Naive thymus-derived CD8-positive, alpha-beta T cell (primary cell): ENCODE results near the gene FGFR4. TPM values are rescaled to one million over a fixed set of nuclear protein-coding genes. Genes with fewer than 3 reads are reported as not detected.
"Not testable (repeated sequence)": the region's sequence is repeated elsewhere in the genome, so short reads cannot be mapped to it uniquely, and the experiment has no call there.

Experiments
- ATAC-seq, 2 donors: fragments of 150-1000 bp; cut with Tn5 transposase in 1 of 2; sonication (Bioruptor Pico), chemical (Tn5 transposase) in 1 of 2; 1 replicate in 1 of 2; 2 replicates in 1 of 2; pipeline ENCODE4 v1.10.0; 2021; ENCODE audit warnings: mild to moderate bottlenecking in 2 of 2, moderate library complexity in 2 of 2
- POLR2A ChIA-PET: fragments of 350-600 bp; sonication (Branson Sonifier 250); formaldehyde crosslinking; loops from one replicate; lab custom pipeline; 2021; ENCODE audit warnings: antibody characterized with exemption; lab: Charles Lee
- DNase-seq, 10 donors: peaks; one replicate each; pipeline versions ENCODE4 v3.0.0 to v3.0.0-alpha.2; 2020 to 2022
- H3K27ac Mint-ChIP-seq, 10 donors: one replicate each; pipeline ENCODE4 v1.8.0; 2020 to 2022; ENCODE audit warnings: mild to moderate bottlenecking in 10 of 10, mixed read lengths in 10 of 10, moderate library complexity in 4 of 10, inconsistent platforms in 1 of 10
- H3K27me3 Mint-ChIP-seq, 5 donors: one replicate each; pipeline ENCODE4 v1.8.0; 2021 to 2022; ENCODE audit warnings: mixed read lengths in 5 of 5
- H3K36me3 Mint-ChIP-seq, 3 donors: one replicate each; pipeline ENCODE4 v1.8.0; 2020 to 2022; ENCODE audit warnings: mixed read lengths in 3 of 3, mild to moderate bottlenecking in 2 of 3, inconsistent platforms in 1 of 3
- H3K4me1 Mint-ChIP-seq, 4 donors: one replicate each; pipeline ENCODE4 v1.8.0; 2021 to 2022; ENCODE audit warnings: mixed read lengths in 4 of 4
- H3K4me3 Mint-ChIP-seq, 10 donors: one replicate each; pipeline ENCODE4 v1.8.0; 2020 to 2022; ENCODE audit warnings: mild to moderate bottlenecking in 10 of 10, mixed read lengths in 10 of 10, moderate library complexity in 6 of 10, inconsistent platforms in 1 of 10
- H3K9me3 Mint-ChIP-seq, 9 donors: one replicate each; pipeline ENCODE4 v1.8.0; 2020 to 2022; ENCODE audit warnings: mixed read lengths in 9 of 9, mild to moderate bottlenecking in 3 of 9, inconsistent platforms in 1 of 9, moderate library complexity in 1 of 9
- polyA plus RNA-seq, 3 donors: library from polyadenylated mRNA; unstranded; fragments of 300-500 nt; fragmentation: Illumina TruSeq; gene quantifications; one replicate each; pipeline ENCODE4 v1.2.3, GENCODE V29; 2021
- total RNA-seq, 8 experiments: library from RNA in 2 of 8; stranded (reverse) in 2 of 8; gene quantifications; one replicate each; pipeline ENCODE4 v1.2.3 and lab custom pipeline; 2021 to 2026

Gene FGFR4
- 1 to 10 TPM; 1.8 to 3.0 TPM for total RNA-seq
- polyA plus RNA-seq = under 1 TPM in 2 of 3 donors, not detected in 1; 0.23 to 0.76 TPM
- 2.0 to 4.7 (median 3.4) reads per million in 6 experiments for total RNA-seq (lab: John Stamatoyannopoulos, UW)

GRCh38 chr5:177086654-177087397 lies at the start of gene FGFR4:
Gene FGFR4, plus strand, starts transcription at chr5:177086915. Its CDS starts 2,688 bp downstream, at chr5:177089603.
- DNase-seq = peak; percentile 57 to 80 (median 75)

GRCh38 chr5:177036921-177037320 lies 49.8 kb upstream of the FGFR4 start:
- no peaks in the 10 kb centered on the region for H3K27me3 Mint-ChIP-seq
- H3K9me3 Mint-ChIP-seq = peaks cover 0 to under 1% (median 0%) of the 10 kb centered on the region in 9 donors
- peaks cover 9 to 51% (median 12%) of the 10 kb centered on the region in 3 donors for H3K36me3 Mint-ChIP-seq
- no peak overlapping the region for H3K27ac Mint-ChIP-seq
- H3K4me3 Mint-ChIP-seq = no peak overlapping the region
- peaks cover 7 to 25% (median 14%) of the 10 kb centered on the region in 4 donors for H3K4me1 Mint-ChIP-seq
- DNase-seq (no peak), ATAC-seq (no peak)
- POLR2A ChIA-PET = no interaction called here

More at GRCh38 chr5:177086654-177087397, at the start of gene FGFR4:
- Mint-ChIP-seq H3K27ac (peak within 1 kb of the TSS in 6 of 10 donors; percentile 13 to 95 (median 32)), H3K36me3 (no peaks in the 10 kb centered on the region), H3K4me1 (peaks cover 9 to 15% (median 11%) of the 10 kb centered on the region in 4 donors), H3K4me3 (peak within 1 kb of the TSS; percentile 62 to 93 (median 76)), H3K9me3 (no peaks in the 10 kb centered on the region), H3K27me3 (peaks cover 4 to 20% (median 10%) of the 10 kb centered on the region in 5 donors)
- peak; percentile 90 to 91 for ATAC-seq
- POLR2A ChIA-PET = interaction anchor here (1.5 kb wide), 1 partner anchor 16 kb away, joined by 5 read pairs; no protein-coding TSS in a partner anchor

GRCh38 chr5:177040814-177041420 lies 45.8 kb upstream of the FGFR4 start:
- Mint-ChIP-seq H3K27me3 (no peaks in the 10 kb centered on the region), H3K4me1 (peaks cover 6 to 11% (median 9%) of the 10 kb centered on the region in 4 donors), H3K36me3 (peaks cover 9 to 69% (median 18%) of the 10 kb centered on the region in 3 donors), H3K9me3 (no peaks in the 10 kb centered on the region), H3K4me3 (no peak overlapping the region), H3K27ac (peak overlapping the region in 2 of 10 donors; percentile 4 to 27)
- POLR2A ChIA-PET = interaction anchor here (1.2 kb wide), 1 partner anchor 19 kb away, joined by 3 read pairs; no protein-coding TSS in a partner anchor
- DNase-seq = no peak
- no peak for ATAC-seq

GRCh38 chr5:177041936-177042335 lies 44.8 kb upstream of the FGFR4 start:
- peaks cover 9 to 71% (median 18%) of the 10 kb centered on the region in 3 donors for H3K36me3 Mint-ChIP-seq
- POLR2A ChIA-PET = interaction anchor here (1.2 kb wide), 1 partner anchor 20 kb away, joined by 3 read pairs; no protein-coding TSS in a partner anchor
- H3K27ac Mint-ChIP-seq = no peak overlapping the region
- H3K27me3 Mint-ChIP-seq = no peaks in the 10 kb centered on the region
- no peaks in the 10 kb centered on the region for H3K9me3 Mint-ChIP-seq
- H3K4me3 Mint-ChIP-seq = no peak overlapping the region
- peaks cover 0 to 7% (median 1%) of the 10 kb centered on the region in 4 donors for H3K4me1 Mint-ChIP-seq
- DNase-seq (no peak), ATAC-seq (no peak)

GRCh38 chr5:177043114-177043513 lies 43.6 kb upstream of the FGFR4 start:
- Mint-ChIP-seq H3K36me3 (peaks cover 9 to 79% (median 18%) of the 10 kb centered on the region in 3 donors), H3K4me1 (peaks cover 0 to 7% (median 1%) of the 10 kb centered on the region in 4 donors), H3K4me3 (no peak overlapping the region), H3K9me3 (no peaks in the 10 kb centered on the region), H3K27ac (no peak overlapping the region), H3K27me3 (no peaks in the 10 kb centered on the region)
- no peak for DNase-seq
- POLR2A ChIA-PET = no interaction called here
- ATAC-seq = no peak

GRCh38 chr5:177043958-177044357 lies 42.8 kb upstream of the FGFR4 start:
- H3K36me3 Mint-ChIP-seq = peaks cover 9 to 86% (median 18%) of the 10 kb centered on the region in 3 donors
- H3K4me1 Mint-ChIP-seq = peaks cover 0 to 7% (median 1%) of the 10 kb centered on the region in 4 donors
- H3K27ac Mint-ChIP-seq = peak overlapping the region in 6 of 10 donors; percentile 5 to 85 (median 38)
- ATAC-seq = no peak
- H3K27me3 Mint-ChIP-seq = no peaks in the 10 kb centered on the region
- H3K4me3 Mint-ChIP-seq = no peak overlapping the region
- DNase-seq = no peak
- no peaks in the 10 kb centered on the region for H3K9me3 Mint-ChIP-seq
- POLR2A ChIA-PET = no interaction called here

GRCh38 chr5:177044641-177045040 lies 42.1 kb upstream of the FGFR4 start:
- no peaks in the 10 kb centered on the region for H3K27me3 Mint-ChIP-seq
- H3K9me3 Mint-ChIP-seq = no peaks in the 10 kb centered on the region
- H3K4me1 Mint-ChIP-seq = peaks cover 0 to 7% (median 1%) of the 10 kb centered on the region in 4 donors
- H3K4me3 Mint-ChIP-seq = no peak overlapping the region
- H3K27ac Mint-ChIP-seq = peak overlapping the region in 4 of 10 donors; percentile 36 to 63 (median 40)
- ATAC-seq (no peak), DNase-seq (no peak)
- peaks cover 9 to 86% (median 23%) of the 10 kb centered on the region in 3 donors for H3K36me3 Mint-ChIP-seq
- POLR2A ChIA-PET = no interaction called here

GRCh38 chr5:177045631-177046030 lies 41.1 kb upstream of the FGFR4 start:
- Mint-ChIP-seq H3K27ac (no peak overlapping the region), H3K4me1 (peaks cover 0 to 7% (median 1%) of the 10 kb centered on the region in 4 donors), H3K9me3 (no peaks in the 10 kb centered on the region), H3K4me3 (no peak overlapping the region), H3K27me3 (no peaks in the 10 kb centered on the region), H3K36me3 (peaks cover 9 to 87% (median 23%) of the 10 kb centered on the region in 3 donors)
- no peak for DNase-seq
- ATAC-seq = no peak
- POLR2A ChIA-PET = no interaction called here

- DNase-seq, H3K4me1 Mint-ChIP-seq, ATAC-seq, POLR2A ChIA-PET, H3K27me3 Mint-ChIP-seq, H3K4me3 Mint-ChIP-seq, H3K9me3 Mint-ChIP-seq, H3K27ac Mint-ChIP-seq: not testable (repeated sequence)
- peaks cover 4 to 88% (median 25%) of the 10 kb centered on the region in 3 donors for H3K36me3 Mint-ChIP-seq
These were observed 38.2 kb upstream of the FGFR4 start for GRCh38 chr5:177048531-177048930.

- peak overlapping the region in 1 of 10 donors; percentile 10 for H3K27ac Mint-ChIP-seq
- ATAC-seq = no peak
- H3K36me3 Mint-ChIP-seq = peaks cover 4 to 86% (median 25%) of the 10 kb centered on the region in 3 donors
- DNase-seq = no peak
- no peaks in the 10 kb centered on the region for H3K9me3 Mint-ChIP-seq
- POLR2A ChIA-PET = no interaction called here
- no peaks in the 10 kb centered on the region for H3K27me3 Mint-ChIP-seq
- peaks cover 0 to 4% (median 0%) of the 10 kb centered on the region in 4 donors for H3K4me1 Mint-ChIP-seq
- H3K4me3 Mint-ChIP-seq = no peak overlapping the region
These were observed 37.4 kb upstream of the FGFR4 start for GRCh38 chr5:177049285-177049684.

- DNase-seq (no peak), ATAC-seq (no peak)
- Mint-ChIP-seq H3K4me3 (no peak overlapping the region), H3K27me3 (no peaks in the 10 kb centered on the region), H3K36me3 (peaks cover 0 to 56% (median 5%) of the 10 kb centered on the region in 3 donors), H3K4me1 (peaks cover 0 to 3% (median 0%) of the 10 kb centered on the region in 4 donors), H3K27ac (no peak overlapping the region), H3K9me3 (no peaks in the 10 kb centered on the region)
- POLR2A ChIA-PET = interaction anchor here (0.6 kb wide), 1 partner anchor 11 kb away, joined by 3 read pairs; no protein-coding TSS in a partner anchor
These were observed 22.0 kb upstream of the FGFR4 start for GRCh38 chr5:177064500-177065277.

GRCh38 chr5:177065491-177065890 lies 21.2 kb upstream of the FGFR4 start:
- Mint-ChIP-seq H3K27ac (no peak overlapping the region), H3K4me1 (peaks cover 0 to 3% (median under 1%) of the 10 kb centered on the region in 4 donors), H3K4me3 (no peak overlapping the region), H3K9me3 (no peaks in the 10 kb centered on the region), H3K27me3 (no peaks in the 10 kb centered on the region), H3K36me3 (peaks cover 0 to 52% (median 4%) of the 10 kb centered on the region in 3 donors)
- no peak for DNase-seq
- ATAC-seq = no peak
- POLR2A ChIA-PET = interaction anchor here (0.6 kb wide), 1 partner anchor 98 kb away, joined by 5 read pairs; no protein-coding TSS in a partner anchor
